HUES64 (cell line): Measurements from ENCODE around the gene SNX14.
"Not testable (repeated sequence)": the region's sequence is repeated elsewhere in the genome, so short reads cannot be mapped to it uniquely, and the experiment has no call there.

Experiments
- H3K27ac ChIP-seq: 2 replicates; pipeline ENCODE4 v1.7.0; 2013; ENCODE audit warnings: low read depth, low read length, inconsistent platforms
- H3K27me3 ChIP-seq: 2 replicates; pipeline ENCODE4 v1.6.1; 2013; ENCODE audit warnings: mild to moderate bottlenecking, low read length; ENCODE audit not compliant: insufficient read depth
- H3K36me3 ChIP-seq: 2 replicates; pipeline ENCODE4 v1.6.1; 2013; ENCODE audit warnings: mild to moderate bottlenecking, low read length; ENCODE audit not compliant: insufficient read depth
- H3K4me1 ChIP-seq: 2 replicates; pipeline ENCODE4 v1.6.1; 2013; ENCODE audit warnings: mild to moderate bottlenecking, low read length, moderate library complexity; ENCODE audit not compliant: insufficient read depth
- H3K4me3 ChIP-seq: 2 replicates; pipeline ENCODE4 v1.5.1; 2013; ENCODE audit warnings: mild to moderate bottlenecking, low read length, moderate library complexity
- H3K9ac ChIP-seq: 2 replicates; pipeline ENCODE4 v1.6.1; 2013; ENCODE audit warnings: mild to moderate bottlenecking, low read depth, low read length
- H3K9me3 ChIP-seq: 2 replicates; pipeline ENCODE4 v1.6.1; 2013; ENCODE audit warnings: low read depth, low read length; ENCODE audit not compliant: insufficient read depth
- whole genome bisulfite sequencing: fragments of 150-250, 120-280 bp; methylation state at CpG from one replicate; pipeline ENCODE4 v1.1.7; 2013; ENCODE audit warnings: missing lambda C conversion rate; 5-methylcytosine and 5-hydroxymethylcytosine counted together

SNX14 gene

DNA sequence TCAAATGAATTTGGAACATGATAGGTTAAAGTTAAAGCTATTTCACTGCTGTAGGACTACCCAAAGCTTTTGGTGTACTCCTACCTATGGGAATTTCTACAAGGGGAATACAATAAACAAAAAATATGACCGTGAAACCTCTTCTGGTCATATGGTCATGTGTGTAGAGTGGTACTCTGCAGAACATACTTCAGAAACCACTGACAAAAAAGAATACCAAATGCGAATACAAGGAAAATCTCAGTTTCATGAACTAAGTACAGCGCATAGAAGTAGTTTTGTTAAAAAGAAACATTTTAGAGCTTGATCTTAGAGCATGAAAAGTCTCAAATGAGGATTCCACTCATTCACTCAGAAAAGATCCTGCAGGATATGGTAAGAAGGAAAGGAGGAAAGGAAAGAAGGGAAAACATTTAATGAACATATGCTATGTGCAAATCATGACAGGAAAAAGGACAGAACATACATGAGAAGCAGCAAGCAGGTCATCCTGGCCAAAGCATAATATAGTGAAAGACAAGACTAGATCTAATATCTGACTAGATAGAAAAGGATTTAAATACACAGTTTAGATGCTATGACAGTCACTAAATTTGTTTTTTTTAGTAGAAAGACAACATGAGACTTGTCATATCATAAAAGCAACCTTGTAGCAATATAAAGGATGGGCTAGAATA, 36.5 kb downstream of the SNX14 start:
- peaks cover 10% of the 10 kb centered on the region for H3K4me1 ChIP-seq
- no peak overlapping the region for H3K27ac ChIP-seq
- no peak overlapping the region for H3K9ac ChIP-seq
- no peaks in the 10 kb centered on the region for H3K9me3 ChIP-seq
- H3K4me3 ChIP-seq = no peak overlapping the region
- no peaks in the 10 kb centered on the region for H3K36me3 ChIP-seq
- WGBS = 96% methylated on average over 3 of the region's 3 CpGs
- no peaks in the 10 kb centered on the region for H3K27me3 ChIP-seq

DNA sequence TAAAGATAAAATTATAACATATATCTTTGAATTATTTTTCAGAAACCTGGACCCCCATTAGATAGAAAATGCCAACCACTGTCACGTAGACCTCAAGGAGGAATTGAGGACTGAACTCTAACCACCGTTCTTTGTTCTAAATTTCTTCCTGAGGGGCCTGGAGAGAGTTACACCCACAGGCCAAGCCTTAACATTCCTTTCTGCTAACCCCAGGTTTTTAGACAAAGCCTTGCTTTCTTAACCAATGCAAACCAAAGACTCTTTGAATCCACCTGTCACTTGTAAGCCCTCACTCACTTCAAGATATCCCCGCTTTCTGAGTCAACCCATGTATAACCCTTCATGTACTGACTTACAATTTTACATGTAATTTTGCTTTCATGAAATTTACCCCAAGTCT, 41.0 kb downstream of the SNX14 start:
- Histone ChIP-seq H3K9me3 (peaks cover 6% of the 10 kb centered on the region), H3K27me3 (no peaks in the 10 kb centered on the region), H3K9ac (peak overlapping the region; percentile 50; the same call in 1 of the 2 replicates), H3K36me3 (peaks cover 7% of the 10 kb centered on the region; the same call in 1 of the 2 replicates), H3K4me3 (no peak overlapping the region), H3K27ac (peak overlapping the region; percentile 51), H3K4me1 (peaks cover 10% of the 10 kb centered on the region)
- WGBS = 78% methylated on average over 3 of the region's 3 CpGs

DNA sequence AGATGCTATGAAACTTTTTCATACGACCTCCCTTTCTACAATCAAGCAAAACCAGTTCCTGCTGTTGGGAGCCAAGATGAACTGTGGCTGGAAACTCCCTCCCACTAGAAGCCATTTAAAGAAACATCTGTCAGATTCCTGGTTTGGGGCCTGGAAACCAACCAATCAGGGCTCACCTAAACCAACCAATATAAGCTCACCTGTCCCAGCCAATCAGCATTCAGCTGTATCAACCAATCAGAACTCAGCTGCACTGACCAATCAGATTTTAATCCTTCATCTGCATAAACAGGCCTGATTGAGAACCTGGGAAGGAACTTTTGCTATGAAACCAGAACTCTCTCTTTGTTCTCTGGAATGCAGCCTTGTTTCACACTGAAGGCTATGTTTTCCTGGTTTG, 42.4 kb downstream of the SNX14 start:
- H3K9me3 ChIP-seq = peaks cover 6% of the 10 kb centered on the region
- no peak overlapping the region for H3K4me3 ChIP-seq
- H3K27ac ChIP-seq = no peak overlapping the region; the same call in 1 of the 2 replicates
- no peaks in the 10 kb centered on the region for H3K27me3 ChIP-seq
- peaks cover 10% of the 10 kb centered on the region for H3K4me1 ChIP-seq
- H3K9ac ChIP-seq = no peak overlapping the region
- WGBS = 92% methylated on average over 1 of the region's 1 CpG
- peaks cover 15% of the 10 kb centered on the region; the same call in 1 of the 2 replicates for H3K36me3 ChIP-seq

DNA sequence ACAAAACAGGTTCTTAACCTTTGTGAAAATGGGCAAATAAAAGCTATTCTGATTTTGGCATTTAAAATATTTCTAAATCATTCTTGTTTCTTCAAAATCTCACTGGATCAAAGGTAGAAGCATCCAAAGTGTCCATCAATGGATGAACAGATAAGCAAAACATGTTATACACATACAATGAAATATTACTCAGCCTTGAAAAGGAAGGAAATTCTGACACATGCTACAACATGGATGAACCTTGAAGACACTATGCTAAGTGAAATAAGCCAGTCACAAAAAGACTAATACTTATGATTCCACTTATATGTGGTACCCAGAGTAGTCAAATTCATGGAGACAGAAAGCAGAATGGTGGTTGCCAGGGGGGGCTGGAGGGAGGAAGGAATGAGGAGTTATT, 45.9 kb downstream of the SNX14 start:
- H3K27me3 ChIP-seq = no peaks in the 10 kb centered on the region
- peaks cover 6% of the 10 kb centered on the region for H3K9me3 ChIP-seq
- H3K4me1 ChIP-seq = peaks cover 5% of the 10 kb centered on the region
- no peak overlapping the region for H3K9ac ChIP-seq
- peaks cover 25% of the 10 kb centered on the region for H3K36me3 ChIP-seq
- no peak overlapping the region for H3K4me3 ChIP-seq
- no peak overlapping the region for H3K27ac ChIP-seq

DNA sequence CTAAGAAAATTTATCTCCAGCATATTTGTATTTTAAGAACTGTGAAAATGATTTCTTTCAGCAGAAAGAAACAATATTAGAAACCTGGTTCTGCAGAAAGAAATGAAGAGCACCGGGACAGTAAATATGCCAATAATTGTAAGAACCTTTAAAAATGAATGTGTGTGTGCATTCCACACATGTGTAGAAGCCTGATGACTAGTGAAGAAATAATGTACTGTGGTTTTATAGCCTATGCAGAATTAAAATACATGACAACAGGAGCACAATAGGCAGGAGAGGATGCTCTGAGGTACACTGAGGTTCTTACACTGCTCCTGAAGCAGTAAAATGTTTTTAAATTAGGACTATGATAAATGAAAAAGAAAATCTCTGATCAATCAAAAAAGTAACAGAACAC, 48.9 kb downstream of the SNX14 start:
- H3K4me1 ChIP-seq = no peaks in the 10 kb centered on the region
- 95% methylated on average over 1 of the region's 1 CpG for WGBS
- peaks cover 34% of the 10 kb centered on the region for H3K36me3 ChIP-seq
- no peak overlapping the region for H3K9ac ChIP-seq
- H3K27me3 ChIP-seq = no peaks in the 10 kb centered on the region
- no peak overlapping the region for H3K4me3 ChIP-seq
- H3K9me3 ChIP-seq = no peaks in the 10 kb centered on the region
- H3K27ac ChIP-seq = no peak overlapping the region

DNA sequence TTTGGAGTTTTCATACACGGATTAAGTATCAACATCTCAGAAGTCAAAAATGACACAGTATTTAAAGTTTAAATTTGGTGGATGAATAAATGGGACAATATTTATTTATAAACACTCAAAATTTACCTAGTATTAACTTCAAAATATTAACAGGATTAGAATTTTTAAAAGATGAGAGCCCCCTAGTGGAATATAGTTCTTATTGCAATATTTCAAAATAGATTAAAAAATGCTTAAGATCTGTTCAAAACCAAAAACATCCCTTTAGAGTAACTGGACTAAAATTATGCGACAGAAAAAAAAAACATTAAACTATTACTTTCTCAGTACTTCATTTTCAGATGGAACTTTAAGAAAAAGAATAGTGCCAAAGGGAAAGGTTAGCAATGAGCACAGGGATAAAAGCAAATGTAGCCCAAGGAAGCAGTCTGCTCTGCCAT, 56.6 kb downstream of the SNX14 start:
- Histone ChIP-seq H3K36me3 (peaks cover 21% of the 10 kb centered on the region), H3K27ac (no peak overlapping the region), H3K4me3 (no peak overlapping the region), H3K9me3 (no peaks in the 10 kb centered on the region), H3K27me3 (no peaks in the 10 kb centered on the region), H3K4me1 (no peaks in the 10 kb centered on the region), H3K9ac (no peak overlapping the region)
- 83% methylated on average over 1 of the region's 2 CpGs for WGBS

DNA sequence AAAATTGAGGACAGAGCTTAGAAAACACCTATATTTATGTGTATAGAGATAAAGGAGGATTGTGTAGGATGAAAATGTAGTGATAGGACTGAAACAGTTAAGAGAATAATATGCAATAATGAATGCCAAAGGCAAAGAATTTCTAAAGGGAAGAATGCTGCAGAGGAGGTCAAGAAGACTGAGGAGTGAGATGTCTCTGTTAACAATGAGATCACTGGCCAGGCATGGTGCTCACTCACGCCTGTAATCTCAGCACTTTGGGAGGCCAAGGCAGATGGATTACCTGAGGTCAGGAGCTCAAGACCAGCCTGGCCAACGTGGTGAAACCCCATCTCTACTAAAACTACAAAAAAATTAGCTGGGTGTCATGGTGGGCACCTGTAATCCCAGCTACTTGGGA, 69.4 kb downstream of the SNX14 start:
- not testable (repeated sequence) for H3K9ac ChIP-seq, H3K27me3 ChIP-seq, H3K4me3 ChIP-seq, H3K9me3 ChIP-seq, H3K4me1 ChIP-seq, H3K27ac ChIP-seq
- WGBS = 84% methylated on average over 2 of the region's 2 CpGs
- H3K36me3 ChIP-seq = peaks cover 25% of the 10 kb centered on the region

GRCh38 chr6:85516168-85516567, 77.5 kb downstream of the SNX14 start:
- H3K27ac ChIP-seq = no peak overlapping the region
- peaks cover 40% of the 10 kb centered on the region for H3K36me3 ChIP-seq
- no peaks in the 10 kb centered on the region for H3K9me3 ChIP-seq
- H3K4me1 ChIP-seq = no peaks in the 10 kb centered on the region
- no peak overlapping the region for H3K9ac ChIP-seq
- H3K27me3 ChIP-seq = no peaks in the 10 kb centered on the region
- H3K4me3 ChIP-seq = no peak overlapping the region

GRCh38 chr6:85506441-85507093, 87.1 kb downstream of the SNX14 start:
- 95% methylated on average over 8 of the region's 8 CpGs for WGBS
- H3K27me3 ChIP-seq = no peaks in the 10 kb centered on the region
- no peaks in the 10 kb centered on the region for H3K9me3 ChIP-seq
- no peak overlapping the region for H3K4me3 ChIP-seq
- no peaks in the 10 kb centered on the region for H3K4me1 ChIP-seq
- H3K27ac ChIP-seq = no peak overlapping the region
- peaks cover 14% of the 10 kb centered on the region for H3K36me3 ChIP-seq
- no peak overlapping the region for H3K9ac ChIP-seq

DNA sequence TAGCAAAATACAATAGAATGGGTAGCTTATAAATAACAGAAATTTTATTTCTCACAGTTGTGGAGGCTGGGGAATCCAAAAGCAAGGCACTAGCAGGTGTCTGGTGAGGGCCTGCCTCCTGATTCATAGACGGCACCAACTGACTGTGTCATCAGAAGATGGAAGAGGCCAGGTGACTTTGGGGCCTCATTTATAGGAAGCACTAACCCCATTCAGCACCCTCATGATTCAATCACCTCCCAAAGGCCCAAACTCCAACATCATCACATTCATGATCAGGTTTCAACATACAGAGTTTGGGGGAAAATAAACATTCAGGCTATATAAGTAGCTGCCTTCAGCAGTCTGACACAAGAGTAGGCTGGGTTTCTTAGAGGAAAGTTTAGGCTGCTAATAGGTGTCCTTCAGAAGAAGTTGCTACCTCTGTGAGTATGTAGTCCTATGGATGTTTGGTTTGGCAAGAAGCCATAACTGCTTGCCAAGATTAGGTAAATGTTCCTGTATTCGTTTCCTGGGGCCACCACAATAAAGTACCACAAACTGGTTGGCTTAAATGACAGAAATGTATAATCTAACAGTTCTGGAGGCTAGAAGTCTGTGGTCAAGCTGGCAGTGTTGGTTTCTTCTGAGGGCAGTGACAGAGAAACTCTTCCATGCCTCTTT, 94.9 kb downstream of the SNX14 start:
- Histone ChIP-seq H3K4me3 (no peak overlapping the region), H3K27me3 (no peaks in the 10 kb centered on the region), H3K9ac (no peak overlapping the region), H3K27ac (no peak overlapping the region), H3K36me3 (no peaks in the 10 kb centered on the region), H3K4me1 (no peaks in the 10 kb centered on the region), H3K9me3 (peaks cover 6% of the 10 kb centered on the region; the same call in 1 of the 2 replicates)
- WGBS = 97% methylated on average over 2 of the region's 2 CpGs

- no peak overlapping the region for H3K9ac ChIP-seq
- no peaks in the 10 kb centered on the region for H3K27me3 ChIP-seq
- H3K9me3 ChIP-seq = peaks cover 6% of the 10 kb centered on the region; the same call in 1 of the 2 replicates
- no peaks in the 10 kb centered on the region for H3K4me1 ChIP-seq
- 91% methylated on average over 5 of the region's 5 CpGs for WGBS
- H3K27ac ChIP-seq = no peak overlapping the region
- H3K4me3 ChIP-seq = no peak overlapping the region
- H3K36me3 ChIP-seq = no peaks in the 10 kb centered on the region
Observed at GRCh38 chr6:85496856-85497255, 96.8 kb downstream of the SNX14 start.
